ENCODE measurements around the gene TRIM40.

DNA sequence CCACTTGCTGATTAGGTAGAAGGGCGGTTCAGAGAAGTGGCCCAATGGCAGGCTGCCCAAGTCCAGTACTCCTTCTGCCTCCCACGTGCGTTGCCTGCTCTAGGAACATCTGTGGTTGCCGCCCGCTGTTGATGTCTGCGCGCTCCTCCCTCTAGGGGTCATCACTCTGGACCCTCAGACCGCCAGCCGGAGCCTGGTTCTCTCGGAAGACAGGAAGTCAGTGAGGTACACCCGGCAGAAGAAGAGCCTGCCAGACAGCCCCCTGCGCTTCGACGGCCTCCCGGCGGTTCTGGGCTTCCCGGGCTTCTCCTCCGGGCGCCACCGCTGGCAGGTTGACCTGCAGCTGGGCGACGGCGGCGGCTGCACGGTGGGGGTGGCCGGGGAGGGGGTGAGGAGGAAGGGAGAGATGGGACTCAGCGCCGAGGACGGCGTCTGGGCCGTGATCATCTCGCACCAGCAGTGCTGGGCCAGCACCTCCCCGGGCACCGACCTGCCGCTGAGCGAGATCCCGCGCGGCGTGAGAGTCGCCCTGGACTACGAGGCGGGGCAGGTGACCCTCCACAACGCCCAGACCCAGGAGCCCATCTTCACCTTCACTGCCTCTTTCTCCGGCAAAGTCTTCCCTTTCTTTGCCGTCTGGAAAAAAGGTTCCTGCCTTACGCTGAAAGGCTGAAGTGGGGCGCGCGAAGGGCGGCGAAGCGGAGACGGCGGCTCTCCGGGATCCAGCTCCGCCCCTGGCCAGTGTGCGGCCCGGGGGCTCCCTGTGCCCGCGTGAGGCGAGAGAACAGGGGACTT is 35.9 kb downstream of the TRIM40 start:
- TF ChIP-seq, protein P1, sequence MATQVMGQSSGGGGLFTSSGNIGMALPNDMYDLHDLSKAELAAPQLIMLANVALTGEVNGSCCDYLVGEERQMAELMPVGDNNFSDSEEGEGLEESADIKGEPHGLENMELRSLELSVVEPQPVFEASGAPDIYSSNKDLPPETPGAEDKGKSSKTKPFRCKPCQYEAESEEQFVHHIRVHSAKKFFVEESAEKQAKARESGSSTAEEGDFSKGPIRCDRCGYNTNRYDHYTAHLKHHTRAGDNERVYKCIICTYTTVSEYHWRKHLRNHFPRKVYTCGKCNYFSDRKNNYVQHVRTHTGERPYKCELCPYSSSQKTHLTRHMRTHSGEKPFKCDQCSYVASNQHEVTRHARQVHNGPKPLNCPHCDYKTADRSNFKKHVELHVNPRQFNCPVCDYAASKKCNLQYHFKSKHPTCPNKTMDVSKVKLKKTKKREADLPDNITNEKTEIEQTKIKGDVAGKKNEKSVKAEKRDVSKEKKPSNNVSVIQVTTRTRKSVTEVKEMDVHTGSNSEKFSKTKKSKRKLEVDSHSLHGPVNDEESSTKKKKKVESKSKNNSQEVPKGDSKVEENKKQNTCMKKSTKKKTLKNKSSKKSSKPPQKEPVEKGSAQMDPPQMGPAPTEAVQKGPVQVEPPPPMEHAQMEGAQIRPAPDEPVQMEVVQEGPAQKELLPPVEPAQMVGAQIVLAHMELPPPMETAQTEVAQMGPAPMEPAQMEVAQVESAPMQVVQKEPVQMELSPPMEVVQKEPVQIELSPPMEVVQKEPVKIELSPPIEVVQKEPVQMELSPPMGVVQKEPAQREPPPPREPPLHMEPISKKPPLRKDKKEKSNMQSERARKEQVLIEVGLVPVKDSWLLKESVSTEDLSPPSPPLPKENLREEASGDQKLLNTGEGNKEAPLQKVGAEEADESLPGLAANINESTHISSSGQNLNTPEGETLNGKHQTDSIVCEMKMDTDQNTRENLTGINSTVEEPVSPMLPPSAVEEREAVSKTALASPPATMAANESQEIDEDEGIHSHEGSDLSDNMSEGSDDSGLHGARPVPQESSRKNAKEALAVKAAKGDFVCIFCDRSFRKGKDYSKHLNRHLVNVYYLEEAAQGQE (IDR thresholded peaks at IDR 0.05; ENCODE audit: low read depth), result no peak
- TF ChIP-seq, protein P2, sequence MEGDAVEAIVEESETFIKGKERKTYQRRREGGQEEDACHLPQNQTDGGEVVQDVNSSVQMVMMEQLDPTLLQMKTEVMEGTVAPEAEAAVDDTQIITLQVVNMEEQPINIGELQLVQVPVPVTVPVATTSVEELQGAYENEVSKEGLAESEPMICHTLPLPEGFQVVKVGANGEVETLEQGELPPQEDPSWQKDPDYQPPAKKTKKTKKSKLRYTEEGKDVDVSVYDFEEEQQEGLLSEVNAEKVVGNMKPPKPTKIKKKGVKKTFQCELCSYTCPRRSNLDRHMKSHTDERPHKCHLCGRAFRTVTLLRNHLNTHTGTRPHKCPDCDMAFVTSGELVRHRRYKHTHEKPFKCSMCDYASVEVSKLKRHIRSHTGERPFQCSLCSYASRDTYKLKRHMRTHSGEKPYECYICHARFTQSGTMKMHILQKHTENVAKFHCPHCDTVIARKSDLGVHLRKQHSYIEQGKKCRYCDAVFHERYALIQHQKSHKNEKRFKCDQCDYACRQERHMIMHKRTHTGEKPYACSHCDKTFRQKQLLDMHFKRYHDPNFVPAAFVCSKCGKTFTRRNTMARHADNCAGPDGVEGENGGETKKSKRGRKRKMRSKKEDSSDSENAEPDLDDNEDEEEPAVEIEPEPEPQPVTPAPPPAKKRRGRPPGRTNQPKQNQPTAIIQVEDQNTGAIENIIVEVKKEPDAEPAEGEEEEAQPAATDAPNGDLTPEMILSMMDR (IDR thresholded peaks at IDR 0.05 in 2 of 3, conservative IDR thresholded peaks at IDR 0.05 in 1 of 3; ENCODE audit: borderline replicate concordance in 1 of 3, insufficient read depth in 1 of 3, low read depth in 2 of 3, low read length in 2 of 3), result no peak
- no peak for TF ChIP-seq POLR2A (IDR thresholded peaks at IDR 0.05; ENCODE audit: borderline replicate concordance, extremely low read depth, insufficient read depth, insufficient read length)
- no peak for TF ChIP-seq POLR2AphosphoS5 (IDR thresholded peaks at IDR 0.05; ENCODE audit: low read depth, low read length)
- TF ChIP-seq, protein P3, sequence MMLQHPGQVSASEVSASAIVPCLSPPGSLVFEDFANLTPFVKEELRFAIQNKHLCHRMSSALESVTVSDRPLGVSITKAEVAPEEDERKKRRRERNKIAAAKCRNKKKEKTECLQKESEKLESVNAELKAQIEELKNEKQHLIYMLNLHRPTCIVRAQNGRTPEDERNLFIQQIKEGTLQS (IDR thresholded peaks at IDR 0.05), result no peak
- TF ChIP-seq, protein P4, sequence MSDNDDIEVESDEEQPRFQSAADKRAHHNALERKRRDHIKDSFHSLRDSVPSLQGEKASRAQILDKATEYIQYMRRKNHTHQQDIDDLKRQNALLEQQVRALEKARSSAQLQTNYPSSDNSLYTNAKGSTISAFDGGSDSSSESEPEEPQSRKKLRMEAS (IDR thresholded peaks at IDR 0.05), result no peak
- no peak for TF ChIP-seq TCF7L2 (IDR thresholded peaks at IDR 0.05; ENCODE audit: borderline replicate concordance, extremely low read depth, insufficient read depth, insufficient read length)
- TF ChIP-seq SIN3A (IDR thresholded peaks at IDR 0.05; ENCODE audit: low read depth), result no peak
- no peak for TF ChIP-seq CEBPB (IDR thresholded peaks at IDR 0.05; ENCODE audit: low read depth)
- no peak for TF ChIP-seq EZH2phosphoT487 (IDR thresholded peaks at IDR 0.05; ENCODE audit: borderline replicate concordance)
- no peak for TF ChIP-seq SRF (IDR thresholded peaks at IDR 0.05; ENCODE audit: low read depth)

Measured in HCT116 (cell line).